Fibroblast of skin of abdomen (primary cell): ENCODE data around the gene CACNG4.
"Not testable (repeated sequence)": the region's sequence is repeated elsewhere in the genome, so short reads cannot be mapped to it uniquely, and the experiment has no call there.

Experiments used
- DNase-seq: peaks from one replicate; pipeline ENCODE4 v3.0.0-alpha.2; 2013

Gene CACNG4

DNA sequence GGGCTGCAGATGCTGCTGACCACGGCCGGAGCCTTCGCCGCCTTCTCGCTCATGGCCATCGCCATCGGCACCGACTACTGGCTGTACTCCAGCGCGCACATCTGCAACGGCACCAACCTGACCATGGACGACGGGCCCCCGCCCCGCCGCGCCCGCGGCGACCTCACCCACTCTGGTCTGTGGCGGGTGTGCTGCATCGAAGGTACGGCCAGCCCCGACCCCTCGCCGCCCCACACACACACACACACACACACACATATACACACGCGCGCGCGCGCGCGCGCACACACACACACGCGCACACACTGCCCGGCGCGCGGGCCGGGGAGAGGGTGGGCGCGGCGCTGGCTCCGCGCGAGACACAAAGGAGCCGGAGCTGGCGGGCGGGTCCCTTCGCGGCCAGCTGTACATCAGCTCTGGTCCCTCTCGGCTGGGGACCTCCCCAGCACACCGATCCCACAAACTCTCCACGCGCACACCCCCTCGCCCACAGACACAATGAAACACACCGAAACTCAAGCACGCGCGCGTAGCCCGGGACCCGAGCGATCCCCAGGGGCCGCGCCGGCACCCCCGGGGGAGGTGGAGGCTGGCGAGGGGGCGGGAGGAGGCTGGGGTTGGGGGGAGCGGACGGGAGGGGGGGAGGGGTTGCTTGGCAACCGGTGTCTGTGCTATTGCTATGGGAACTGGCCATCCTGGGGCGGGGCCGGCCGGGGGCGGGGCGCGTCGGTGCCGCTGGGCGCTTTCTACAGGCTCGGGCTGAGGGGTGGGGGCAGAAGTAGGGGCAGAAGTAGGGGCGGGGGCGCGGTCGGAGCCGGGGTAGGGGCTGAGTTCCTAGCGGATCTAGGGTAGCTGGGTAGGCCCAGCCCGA is 658 bp downstream of the CACNG4 start:
- DNase-seq = no peak

GRCh38 chr17:66965801-66966262 is 1.3 kb downstream of the CACNG4 start:
- no peak for DNase-seq

- no peak for DNase-seq
Measured at GRCh38 chr17:66966298-66966697, 1.8 kb downstream of the CACNG4 start.

GRCh38 chr17:66966704-66967418 is 2.4 kb downstream of the CACNG4 start:
- DNase-seq = no peak

- DNase-seq = no peak
Measured at GRCh38 chr17:66967837-66968543, 3.5 kb downstream of the CACNG4 start.

DNA sequence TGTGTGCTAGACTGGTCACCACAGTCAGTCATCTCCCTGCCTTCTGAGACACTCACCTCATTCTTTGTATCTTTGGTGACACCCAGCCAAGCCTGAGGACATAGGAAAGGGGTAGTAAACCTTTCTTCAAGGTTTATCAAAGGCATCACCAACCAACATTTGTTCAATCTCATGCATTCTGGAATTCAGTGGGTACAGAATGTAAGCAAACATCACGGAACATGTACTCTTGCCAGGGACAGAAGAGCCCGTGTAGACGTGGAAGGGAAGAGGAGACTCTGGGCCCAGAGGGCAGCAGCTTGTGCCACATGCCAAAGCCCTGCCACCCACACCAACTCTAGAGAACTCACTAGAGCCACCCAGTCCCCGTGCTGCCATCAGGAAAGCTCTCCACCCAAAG is 4.4 kb downstream of the CACNG4 start:
- DNase-seq = no peak

GRCh38 chr17:66970140-66970539 is 5.6 kb downstream of the CACNG4 start:
- no peak for DNase-seq

DNA sequence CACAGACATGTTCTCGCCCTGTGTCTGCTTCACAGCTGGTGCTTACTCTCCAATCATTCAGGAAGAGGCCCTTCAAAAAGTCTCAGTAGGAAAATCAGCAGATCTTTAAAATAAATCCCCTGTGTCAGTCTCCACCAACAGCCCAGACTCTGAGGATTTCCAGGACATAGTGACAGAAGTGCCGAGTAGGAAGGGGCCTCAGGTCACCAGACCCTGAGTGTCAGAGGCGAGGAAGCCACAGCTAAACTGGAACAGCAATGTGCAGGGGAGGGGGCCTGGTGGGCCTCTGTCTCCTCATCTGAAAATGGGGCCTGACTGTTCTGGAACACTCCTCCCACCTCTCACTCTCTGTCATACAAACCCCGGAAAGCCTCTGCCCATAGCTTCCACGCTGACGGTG is 6.3 kb downstream of the CACNG4 start:
- DNase-seq = no peak

DNA sequence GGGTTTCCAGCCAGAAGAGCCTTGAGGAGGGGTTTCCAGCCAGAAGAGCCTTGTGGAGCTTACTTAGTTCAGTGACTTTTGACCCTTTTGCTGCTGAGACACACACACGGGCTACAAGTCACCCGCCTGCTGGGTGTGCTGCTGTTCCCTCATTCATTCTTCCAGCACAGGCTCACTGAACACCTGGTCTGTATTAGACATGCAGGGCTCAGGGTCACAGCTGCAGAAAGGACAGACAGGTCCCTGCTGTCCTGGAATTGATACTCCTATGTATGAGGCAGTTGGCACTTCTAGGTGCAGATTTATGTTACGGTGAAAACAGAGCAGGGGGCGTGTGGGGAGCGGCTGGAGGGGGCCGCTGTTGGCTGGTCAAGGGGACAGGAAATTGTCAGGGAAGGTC is 6.8 kb downstream of the CACNG4 start:
- DNase-seq = no peak

- DNase-seq = no peak
Measured at GRCh38 chr17:66971730-66972441, 7.4 kb downstream of the CACNG4 start.

DNA sequence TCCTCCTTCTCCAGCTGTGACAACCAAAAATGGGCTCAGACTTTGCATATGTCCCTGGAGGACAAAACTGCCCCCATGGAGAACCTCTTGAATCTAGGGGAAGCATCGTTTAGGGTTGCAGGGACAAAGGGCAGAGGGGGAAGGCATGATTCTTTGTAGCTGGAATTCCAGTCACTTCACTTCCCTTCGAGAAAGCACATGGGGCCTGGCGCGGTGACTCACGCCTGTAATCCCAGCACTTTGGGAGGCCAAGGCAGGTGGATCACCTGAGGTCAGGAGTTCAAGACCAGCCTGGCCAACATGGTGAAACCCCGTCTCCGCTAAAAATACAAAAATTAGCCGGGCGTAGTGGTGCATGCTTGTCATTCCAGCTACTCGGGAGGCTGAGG is 7.9 kb downstream of the CACNG4 start:
- DNase-seq = not testable (repeated sequence)

- no peak for DNase-seq
Measured at GRCh38 chr17:66975188-66975587, 10.7 kb downstream of the CACNG4 start.

GRCh38 chr17:66975614-66976378 is 11.3 kb downstream of the CACNG4 start:
- no peak for DNase-seq

DNA sequence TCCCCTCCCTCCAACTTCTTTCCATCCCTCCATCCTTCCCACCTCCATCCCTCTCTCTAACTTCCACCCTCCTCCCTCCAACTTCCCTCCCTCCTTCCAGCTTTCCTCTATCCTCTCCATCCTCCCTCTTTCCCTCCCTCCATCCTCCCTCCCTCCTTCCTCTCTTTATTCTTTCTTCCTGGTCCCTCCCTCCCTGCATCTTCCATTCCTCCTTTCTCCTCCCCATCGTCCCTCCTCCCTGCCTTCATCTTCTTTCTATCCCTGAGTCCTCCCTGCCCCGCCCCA is 11.8 kb downstream of the CACNG4 start:
- DNase-seq = no peak

DNA sequence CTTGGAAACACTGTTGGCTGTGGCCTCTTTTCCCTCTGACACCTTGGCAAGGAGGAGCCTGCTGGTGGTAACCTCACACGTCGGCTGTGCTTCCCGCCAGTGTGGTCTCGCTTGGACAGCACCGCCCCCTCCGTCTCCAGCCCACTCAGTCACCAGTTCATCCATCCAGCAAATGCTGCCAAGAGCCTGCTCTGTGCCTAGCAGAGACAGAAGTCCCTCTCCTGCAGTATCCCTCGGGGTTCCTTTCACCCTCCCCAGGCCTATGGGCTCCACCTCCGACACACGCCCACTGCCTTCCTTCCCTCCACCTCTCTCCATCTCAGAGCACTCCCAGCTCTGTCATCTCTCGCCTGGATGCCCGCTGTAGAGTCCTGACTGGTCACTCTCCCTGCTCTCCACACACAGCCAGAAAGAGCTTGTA is 12.3 kb downstream of the CACNG4 start:
- no peak for DNase-seq

DNA sequence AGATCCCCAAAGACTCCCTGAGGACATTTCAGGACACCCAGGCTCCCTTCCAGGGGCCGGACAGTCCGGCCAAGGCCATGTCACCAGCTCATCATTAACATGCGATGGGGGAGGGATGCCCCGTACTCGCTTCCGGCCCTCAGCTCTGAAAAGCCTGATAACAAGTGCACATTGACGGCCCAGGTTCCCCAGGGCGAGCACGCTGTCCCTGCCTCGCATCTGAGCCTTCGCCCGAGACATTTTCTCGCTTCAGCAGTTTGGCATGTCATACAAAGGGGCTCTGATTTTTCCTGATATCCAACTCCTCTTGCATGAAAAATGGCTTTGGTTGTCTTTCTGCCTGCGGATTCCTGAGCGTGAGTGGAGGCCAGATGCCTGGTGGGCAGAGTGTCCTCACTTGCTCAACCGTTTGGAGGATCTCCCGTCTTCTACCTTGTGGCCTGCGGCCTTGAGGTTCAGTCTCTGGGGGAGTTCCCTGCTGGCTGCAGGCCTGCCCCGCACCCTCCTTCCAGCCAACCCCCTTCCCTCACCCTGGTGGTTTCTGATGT is 14.1 kb downstream of the CACNG4 start:
- no peak for DNase-seq

DNA sequence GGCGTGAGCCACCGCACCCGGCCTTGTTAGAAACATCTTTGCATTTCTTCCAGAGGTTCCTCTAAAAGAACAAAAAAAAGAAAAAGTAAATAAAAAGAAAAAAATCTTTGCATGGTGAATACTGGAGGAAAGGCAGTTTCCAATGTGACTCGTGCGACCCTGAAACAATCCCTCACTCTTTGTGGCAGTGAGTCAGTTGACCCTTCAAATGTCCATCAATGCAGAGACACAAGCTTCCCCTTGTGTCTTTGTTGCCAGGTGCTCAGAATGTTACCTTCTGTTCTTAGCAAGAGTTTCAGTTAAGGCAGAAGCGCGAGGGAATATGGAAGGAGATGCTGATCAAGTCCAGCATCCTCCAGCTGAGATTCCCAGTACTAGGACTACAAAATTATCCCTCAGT is 16.4 kb downstream of the CACNG4 start:
- no peak for DNase-seq

DNA sequence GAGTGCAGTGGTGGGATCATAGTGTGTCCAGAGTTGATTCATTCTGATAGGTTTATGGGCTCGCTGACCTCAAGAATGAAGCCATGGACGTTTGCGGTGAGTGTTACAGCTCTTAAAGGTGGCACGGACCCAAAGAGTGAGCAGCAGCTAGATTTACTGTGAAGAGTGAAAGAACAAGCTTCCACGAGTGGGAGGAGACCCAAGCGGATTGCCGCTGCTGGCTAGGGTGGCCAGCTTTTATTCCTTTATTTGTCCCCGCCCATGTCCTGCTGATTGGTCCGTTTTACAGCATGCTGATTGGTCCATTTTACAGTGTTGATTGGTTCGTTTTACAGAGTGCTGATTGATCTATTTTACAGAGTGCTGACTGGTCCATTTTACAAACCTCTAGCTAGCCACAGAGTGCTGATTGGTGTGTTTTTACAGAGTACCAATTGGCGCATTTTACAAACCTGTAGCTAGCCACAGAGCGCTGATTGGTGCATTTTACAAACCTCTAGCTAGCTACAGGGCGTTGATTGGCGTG is 17.5 kb downstream of the CACNG4 start:
- peak; percentile 43 for DNase-seq

DNA sequence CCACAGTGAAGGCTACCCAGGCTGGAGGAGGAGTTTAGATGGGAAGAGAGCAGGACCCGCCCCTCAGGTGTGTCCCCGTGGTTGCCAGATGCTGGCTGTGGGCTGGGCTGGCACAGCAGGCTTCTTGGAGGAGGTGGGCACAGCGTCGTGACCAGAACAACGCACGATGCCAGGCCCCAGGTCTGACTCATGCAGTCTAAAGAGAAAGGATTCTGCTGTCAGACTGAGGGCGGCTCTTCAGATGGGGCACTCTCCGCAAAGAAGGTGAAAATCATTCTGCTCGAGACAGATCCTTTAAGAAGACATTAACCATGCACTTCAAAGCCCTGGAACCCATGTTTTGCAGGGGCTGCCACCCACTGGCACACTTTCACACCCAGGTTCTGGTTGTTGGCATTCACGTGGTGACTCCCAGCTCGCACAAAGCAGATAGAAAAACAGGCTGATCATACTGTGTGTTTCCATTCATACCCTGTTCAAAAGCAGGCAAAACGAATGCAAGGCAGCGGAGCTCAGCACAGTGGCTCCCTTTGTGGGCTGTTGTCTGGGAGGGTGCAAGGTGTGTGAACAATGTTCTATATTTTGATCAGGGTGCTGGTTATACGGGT is 19.0 kb downstream of the CACNG4 start:
- no peak for DNase-seq

DNA sequence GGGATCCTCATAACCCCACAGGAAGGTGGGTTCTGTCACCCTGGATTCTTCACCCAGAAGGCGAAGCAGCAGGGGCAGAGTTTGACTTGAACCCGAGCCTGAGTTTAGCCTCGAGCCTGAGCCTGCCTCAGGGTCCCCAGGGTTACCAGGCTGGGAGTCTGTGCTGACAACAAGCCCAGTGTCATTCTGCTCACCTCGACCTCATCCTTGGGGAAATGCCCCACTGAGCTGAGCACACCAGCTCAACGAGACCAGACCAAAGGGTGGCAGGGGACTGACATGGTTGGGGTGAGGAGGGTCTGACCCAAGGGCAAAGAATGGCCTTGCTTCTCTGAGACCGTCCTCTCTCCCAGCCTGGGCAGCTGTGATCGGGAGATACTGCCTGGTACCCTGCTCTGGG is 20.2 kb downstream of the CACNG4 start:
- DNase-seq = no peak
